ENCODE results near the gene KLHL35. TPM values are rescaled to one million over a fixed set of nuclear protein-coding genes. Genes with fewer than 3 reads are reported as not detected.

The KLHL35 gene
- total RNA-seq, 1 experiment from 2014 or later: 8.4 TPM

DNA sequence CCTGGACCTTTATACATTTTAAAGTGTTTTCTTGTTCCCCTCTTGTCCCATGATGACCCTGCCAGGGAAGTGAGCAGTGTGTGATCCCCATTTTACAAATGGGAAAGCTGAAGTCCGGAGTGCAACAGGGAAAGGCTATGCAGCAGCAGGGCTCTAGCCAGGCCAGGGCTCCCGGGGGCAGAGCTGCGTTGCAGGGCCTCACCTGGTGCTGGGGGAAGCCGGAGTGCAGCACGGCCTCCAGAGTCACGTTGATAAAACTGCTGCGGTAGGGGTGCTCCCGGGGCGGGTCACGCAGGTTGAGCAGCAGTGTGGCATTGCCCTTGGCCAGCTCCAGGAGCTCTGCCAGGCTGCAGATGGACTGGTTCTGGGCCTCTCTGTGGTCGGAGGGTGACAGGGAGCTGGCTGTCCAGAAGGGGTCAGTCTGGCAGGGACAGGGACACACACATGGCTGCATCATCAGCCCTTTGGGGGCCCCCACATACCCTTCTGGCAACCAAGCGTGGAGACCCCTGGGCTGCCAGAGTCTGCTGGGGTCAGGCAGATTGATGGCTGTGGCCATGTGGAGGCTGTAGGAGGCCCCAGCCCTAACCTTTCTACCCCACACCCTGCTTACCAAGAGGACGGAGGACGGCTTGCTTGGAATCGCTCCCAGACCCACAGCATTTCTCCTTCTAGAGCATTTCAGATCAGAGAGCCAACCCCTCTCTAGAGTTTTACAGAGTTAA lies 9.3 kb upstream of the KLHL35 start:
- no peak for ATAC-seq
- Histone ChIP-seq H3K36me3 (ENCODE audit: low read depth, low read length) (no peaks in the 10 kb centered on the region), H3K4me1 (ENCODE audit: insufficient read depth, low read length) (no peaks in the 10 kb centered on the region), H3K9me2 (replicated peaks; ENCODE audit: low read length) (no peaks in the 10 kb centered on the region), H3K4me2 (ENCODE audit: low read length) (no peak overlapping the region), H4K20me1 (ENCODE audit: low read length) (no peaks in the 10 kb centered on the region), H3K4me3 (ENCODE audit: low read length) (no peak overlapping the region), H3K9ac (ENCODE audit: low read length) (no peak overlapping the region), H3K9me3 (ENCODE audit: low read length) (no peaks in the 10 kb centered on the region), H3K79me2 (ENCODE audit: low read length) (no peaks in the 10 kb centered on the region), H3K27ac (ENCODE audit: low read length) (no peak overlapping the region), H3F3A (ENCODE audit: low read length, unreplicated experiment) (no peaks in the 10 kb centered on the region), H3K27me3 (ENCODE audit: low read length) (no peaks in the 10 kb centered on the region), H2AFZ (ENCODE audit: low read length) (no peak overlapping the region)
- no peak for DNase-seq
- TF ChIP-seq EZH2 (IDR thresholded peaks at IDR 0.05; ENCODE audit: low read length, unreplicated experiment) (no peak), EZH2phosphoT487 (IDR thresholded peaks at IDR 0.05; ENCODE audit: borderline replicate concordance, low read length) (no peak)
- TF ChIP-seq, protein P1, sequence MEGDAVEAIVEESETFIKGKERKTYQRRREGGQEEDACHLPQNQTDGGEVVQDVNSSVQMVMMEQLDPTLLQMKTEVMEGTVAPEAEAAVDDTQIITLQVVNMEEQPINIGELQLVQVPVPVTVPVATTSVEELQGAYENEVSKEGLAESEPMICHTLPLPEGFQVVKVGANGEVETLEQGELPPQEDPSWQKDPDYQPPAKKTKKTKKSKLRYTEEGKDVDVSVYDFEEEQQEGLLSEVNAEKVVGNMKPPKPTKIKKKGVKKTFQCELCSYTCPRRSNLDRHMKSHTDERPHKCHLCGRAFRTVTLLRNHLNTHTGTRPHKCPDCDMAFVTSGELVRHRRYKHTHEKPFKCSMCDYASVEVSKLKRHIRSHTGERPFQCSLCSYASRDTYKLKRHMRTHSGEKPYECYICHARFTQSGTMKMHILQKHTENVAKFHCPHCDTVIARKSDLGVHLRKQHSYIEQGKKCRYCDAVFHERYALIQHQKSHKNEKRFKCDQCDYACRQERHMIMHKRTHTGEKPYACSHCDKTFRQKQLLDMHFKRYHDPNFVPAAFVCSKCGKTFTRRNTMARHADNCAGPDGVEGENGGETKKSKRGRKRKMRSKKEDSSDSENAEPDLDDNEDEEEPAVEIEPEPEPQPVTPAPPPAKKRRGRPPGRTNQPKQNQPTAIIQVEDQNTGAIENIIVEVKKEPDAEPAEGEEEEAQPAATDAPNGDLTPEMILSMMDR (conservative IDR thresholded peaks at IDR 0.05; ENCODE audit: low read depth, low read length): no peak
- intact Hi-C loops (cut with micrococcal nuclease): no loop called here
- BruUV-seq (replicated peaks): no TSS peak
- POLR2A ChIA-PET (ENCODE audit: unreplicated experiment): no interaction called here
- CTCF ChIA-PET: no interaction called here

DNA sequence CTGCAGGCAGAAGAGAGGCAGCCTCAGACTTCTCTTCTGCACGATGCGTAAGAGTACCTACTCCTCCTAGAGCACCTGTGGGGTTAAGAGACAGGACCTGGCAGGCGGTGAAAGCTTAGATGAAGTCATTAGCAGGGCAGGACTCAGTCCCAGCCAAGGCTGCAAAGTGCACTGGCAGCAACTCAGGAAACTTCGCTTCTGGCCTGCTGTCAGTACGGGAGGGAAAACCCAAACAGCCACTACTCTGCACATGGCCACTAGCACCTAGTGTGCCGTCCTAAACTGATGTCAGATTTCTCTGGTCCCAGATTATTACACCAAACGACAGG lies 8.8 kb upstream of the KLHL35 start:
- POLR2A ChIA-PET (ENCODE audit: unreplicated experiment): no interaction called here
- Histone ChIP-seq H3K4me2 (ENCODE audit: low read length) (no peak overlapping the region), H3K9me3 (ENCODE audit: low read length) (no peaks in the 10 kb centered on the region), H3K27ac (ENCODE audit: low read length) (no peak overlapping the region), H3F3A (ENCODE audit: low read length, unreplicated experiment) (no peaks in the 10 kb centered on the region), H3K27me3 (ENCODE audit: low read length) (no peaks in the 10 kb centered on the region), H3K9me2 (replicated peaks; ENCODE audit: low read length) (no peaks in the 10 kb centered on the region), H3K36me3 (ENCODE audit: low read depth, low read length) (no peaks in the 10 kb centered on the region), H3K9ac (ENCODE audit: low read length) (no peak overlapping the region), H3K4me1 (ENCODE audit: insufficient read depth, low read length) (no peaks in the 10 kb centered on the region), H2AFZ (ENCODE audit: low read length) (no peak overlapping the region), H4K20me1 (ENCODE audit: low read length) (no peaks in the 10 kb centered on the region), H3K4me3 (ENCODE audit: low read length) (no peak overlapping the region), H3K79me2 (ENCODE audit: low read length) (no peaks in the 10 kb centered on the region)
- TF ChIP-seq EZH2 (IDR thresholded peaks at IDR 0.05; ENCODE audit: low read length, unreplicated experiment) (no peak), EZH2phosphoT487 (IDR thresholded peaks at IDR 0.05; ENCODE audit: borderline replicate concordance, low read length) (no peak)
- TF ChIP-seq, protein P1 (conservative IDR thresholded peaks at IDR 0.05; ENCODE audit: low read depth, low read length): no peak
- DNase-seq (no peak), ATAC-seq (no peak)
- no TSS peak for BruUV-seq (replicated peaks)
- intact Hi-C loops (cut with micrococcal nuclease): no loop called here
- CTCF ChIA-PET: no interaction called here

DNA sequence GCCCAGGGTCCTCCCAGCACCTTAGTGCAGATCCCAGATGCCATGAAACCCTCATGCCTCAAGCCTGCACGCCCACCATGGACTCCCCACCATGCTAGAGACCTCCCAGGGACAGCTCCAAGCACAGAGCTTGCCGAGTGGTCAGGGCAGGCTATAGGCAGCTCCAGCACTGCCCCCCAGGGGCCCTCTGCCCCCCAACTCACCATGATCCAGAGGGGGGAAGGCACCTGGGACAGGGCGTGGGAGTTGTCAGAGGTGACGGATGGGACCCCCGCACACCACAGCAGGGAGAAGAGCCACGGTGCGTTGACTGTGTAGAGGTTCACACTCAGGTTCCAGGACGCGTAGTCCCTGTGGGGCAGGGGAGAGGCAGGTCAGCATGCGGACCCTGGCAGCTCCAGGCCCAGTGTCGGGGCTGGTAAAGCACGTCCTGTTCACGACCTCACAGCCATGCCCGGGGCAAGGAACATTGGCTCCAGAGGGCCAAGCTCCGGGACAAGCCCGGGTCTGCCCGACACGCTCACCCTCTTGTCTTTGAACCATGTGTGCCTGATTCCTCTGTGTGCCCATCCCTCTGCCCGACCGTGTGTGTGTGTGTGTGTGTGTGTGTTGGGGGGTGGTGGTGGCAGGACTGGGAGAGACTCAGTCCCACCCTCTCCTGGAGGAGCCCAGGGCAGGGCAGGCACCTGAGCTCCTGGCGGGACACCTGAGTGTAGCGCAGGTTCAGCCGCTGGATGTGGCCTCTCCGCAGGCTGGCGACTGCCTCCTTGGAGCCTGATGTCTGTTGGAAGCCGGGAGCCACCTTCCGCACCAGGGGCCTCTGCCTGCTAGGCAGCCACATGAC lies 8.2 kb upstream of the KLHL35 start:
- DNase-seq: no peak
- Histone ChIP-seq H3K79me2 (ENCODE audit: low read length) (no peaks in the 10 kb centered on the region), H3K9me2 (replicated peaks; ENCODE audit: low read length) (no peaks in the 10 kb centered on the region), H4K20me1 (ENCODE audit: low read length) (no peaks in the 10 kb centered on the region), H3K4me1 (ENCODE audit: insufficient read depth, low read length) (no peaks in the 10 kb centered on the region), H3K4me2 (ENCODE audit: low read length) (no peak overlapping the region), H3K4me3 (ENCODE audit: low read length) (no peak overlapping the region), H3F3A (ENCODE audit: low read length, unreplicated experiment) (no peaks in the 10 kb centered on the region), H3K9me3 (ENCODE audit: low read length) (no peaks in the 10 kb centered on the region), H2AFZ (ENCODE audit: low read length) (no peak overlapping the region), H3K27ac (ENCODE audit: low read length) (no peak overlapping the region), H3K36me3 (ENCODE audit: low read depth, low read length) (no peaks in the 10 kb centered on the region), H3K9ac (ENCODE audit: low read length) (no peak overlapping the region), H3K27me3 (ENCODE audit: low read length) (no peaks in the 10 kb centered on the region)
- no TSS peak for BruUV-seq (replicated peaks)
- ChIA-PET CTCF (interaction anchor here (1.5 kb wide), 1 partner anchor 53 kb away, joined by 5 read pairs; no protein-coding TSS in a partner anchor), POLR2A (ENCODE audit: unreplicated experiment) (interaction anchor here (0.6 kb wide), 1 partner anchor 1005 kb away, joined by 5 read pairs; no protein-coding TSS in a partner anchor)
- ATAC-seq: no peak
- intact Hi-C loops (cut with micrococcal nuclease): no loop called here
- TF ChIP-seq, protein P1 (conservative IDR thresholded peaks at IDR 0.05; ENCODE audit: low read depth, low read length): no peak
- TF ChIP-seq EZH2 (IDR thresholded peaks at IDR 0.05; ENCODE audit: low read length, unreplicated experiment) (no peak), EZH2phosphoT487 (IDR thresholded peaks at IDR 0.05; ENCODE audit: borderline replicate concordance, low read length) (no peak)
